WI38 (cell line): Measurements from ENCODE around the gene CD70.

ENCODE experiments used
- H3K4me3 ChIP-seq: 2 replicates; pipeline ENCODE4 v1.5.1; 2011; ENCODE audit warnings: low read depth, mild to moderate bottlenecking, control low read depth, low read length
- TF ChIP-seq, protein P1 (sequence below): IDR thresholded peaks from 2 replicates; pipeline ENCODE4 v1.5.1; 2012; ENCODE audit warnings: low read depth, mild to moderate bottlenecking, control low read depth, low read length

The CD70 gene

DNA sequence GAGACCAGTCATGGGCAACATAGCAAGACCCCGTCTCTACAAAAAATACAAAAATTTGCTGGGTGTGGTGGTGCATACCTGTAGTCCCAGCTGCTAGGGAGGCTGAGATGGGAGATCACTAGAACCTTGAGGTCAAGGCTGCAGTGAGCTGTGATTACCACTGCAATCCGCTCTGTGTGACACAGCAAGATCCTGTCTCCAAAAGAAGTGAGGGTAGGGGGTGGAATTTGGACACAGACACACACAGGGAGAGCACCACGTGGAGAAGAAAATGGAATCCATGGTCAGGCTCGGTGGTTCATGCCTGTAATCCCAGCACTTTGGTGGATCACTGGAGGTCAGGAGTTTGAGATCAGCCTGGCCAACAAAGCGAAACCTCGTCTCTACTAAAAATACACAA lies 51.4 kb downstream of the CD70 start:
- H3K4me3 ChIP-seq, result no peak overlapping the region
- TF ChIP-seq, protein P1, sequence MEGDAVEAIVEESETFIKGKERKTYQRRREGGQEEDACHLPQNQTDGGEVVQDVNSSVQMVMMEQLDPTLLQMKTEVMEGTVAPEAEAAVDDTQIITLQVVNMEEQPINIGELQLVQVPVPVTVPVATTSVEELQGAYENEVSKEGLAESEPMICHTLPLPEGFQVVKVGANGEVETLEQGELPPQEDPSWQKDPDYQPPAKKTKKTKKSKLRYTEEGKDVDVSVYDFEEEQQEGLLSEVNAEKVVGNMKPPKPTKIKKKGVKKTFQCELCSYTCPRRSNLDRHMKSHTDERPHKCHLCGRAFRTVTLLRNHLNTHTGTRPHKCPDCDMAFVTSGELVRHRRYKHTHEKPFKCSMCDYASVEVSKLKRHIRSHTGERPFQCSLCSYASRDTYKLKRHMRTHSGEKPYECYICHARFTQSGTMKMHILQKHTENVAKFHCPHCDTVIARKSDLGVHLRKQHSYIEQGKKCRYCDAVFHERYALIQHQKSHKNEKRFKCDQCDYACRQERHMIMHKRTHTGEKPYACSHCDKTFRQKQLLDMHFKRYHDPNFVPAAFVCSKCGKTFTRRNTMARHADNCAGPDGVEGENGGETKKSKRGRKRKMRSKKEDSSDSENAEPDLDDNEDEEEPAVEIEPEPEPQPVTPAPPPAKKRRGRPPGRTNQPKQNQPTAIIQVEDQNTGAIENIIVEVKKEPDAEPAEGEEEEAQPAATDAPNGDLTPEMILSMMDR, result no peak
